T-helper 1 cell treated with Interleukin-12 subunit alpha and Interleukin-12 subunit beta and Interleukin-4 antibody, amounts not matched to agents 30 ng/mL and 1 ng/mL, for 36 hours (primary cell): Measurements from ENCODE around the gene RHCG. TPM values are rescaled to one million over a fixed set of nuclear protein-coding genes. Genes with fewer than 3 reads are reported as not detected.

ENCODE experiments used
- total RNA-seq: library from RNA; stranded (reverse); gene quantifications from 2 replicates; pipeline ENCODE4 v1.2.3, GENCODE V29; 2022

The RHCG gene
- total RNA-seq, 1 donor from 2014 or later, result not detected

Other genes starting within 250 kb of the RHCG start
- 110 and 127 TPM in 2 replicates for gene POLG, start 161.8 kb downstream of the RHCG start, total RNA-seq
- gene TICRR, start 78.9 kb upstream of the RHCG start, total RNA-seq, result 14.1 and 15.4 TPM in 2 replicates
- 0.44 and 0.71 TPM in 2 replicates for gene KIF7, start 158.9 kb upstream of the RHCG start, total RNA-seq
- not detected in 2 replicates for gene PLIN1, start 182.8 kb upstream of the RHCG start, total RNA-seq
- 1.7 and 2.0 TPM in 2 replicates for gene PEX11A, start 194.2 kb upstream of the RHCG start, total RNA-seq
- not detected in 2 replicates for gene WDR93, start 194.2 kb upstream of the RHCG start, total RNA-seq